ENCODE measurements around the gene ZNG1B.
"Not testable (repeated sequence)": the region's sequence is repeated elsewhere in the genome, so short reads cannot be mapped to it uniquely, and the experiment has no call there.

The ZNG1B gene

DNA sequence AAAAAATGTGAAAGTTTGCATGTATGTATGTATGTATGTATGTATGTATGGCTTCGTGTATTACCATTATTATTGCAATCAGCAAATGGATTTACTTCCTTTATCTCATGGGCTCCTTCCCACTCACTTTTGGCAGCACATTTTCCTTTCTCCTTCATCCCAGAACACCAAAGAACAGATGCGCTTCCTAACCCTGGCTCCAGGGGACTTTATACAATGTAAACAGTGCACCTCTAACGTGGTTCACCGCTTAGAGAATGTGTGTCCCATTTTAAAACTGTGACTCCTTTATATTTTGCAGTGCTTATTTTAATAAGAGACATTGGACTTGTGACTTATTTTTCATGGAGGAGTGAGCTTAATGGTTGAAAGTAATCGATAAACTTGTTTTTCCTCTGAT lies 90.6 kb downstream of the ZNG1B start:
- not testable (repeated sequence) for H3K4me3 ChIP-seq (ENCODE audit: low read depth in 1 of 2, low read length in 1 of 2); H3K27me3 ChIP-seq; H3K36me3 ChIP-seq; H3K27ac ChIP-seq; H3K4me1 ChIP-seq (ENCODE audit: control insufficient read depth in 1 of 2, insufficient read depth in 1 of 2, low read depth in 1 of 2, low read length in 1 of 2); H3K9me3 ChIP-seq

DNA sequence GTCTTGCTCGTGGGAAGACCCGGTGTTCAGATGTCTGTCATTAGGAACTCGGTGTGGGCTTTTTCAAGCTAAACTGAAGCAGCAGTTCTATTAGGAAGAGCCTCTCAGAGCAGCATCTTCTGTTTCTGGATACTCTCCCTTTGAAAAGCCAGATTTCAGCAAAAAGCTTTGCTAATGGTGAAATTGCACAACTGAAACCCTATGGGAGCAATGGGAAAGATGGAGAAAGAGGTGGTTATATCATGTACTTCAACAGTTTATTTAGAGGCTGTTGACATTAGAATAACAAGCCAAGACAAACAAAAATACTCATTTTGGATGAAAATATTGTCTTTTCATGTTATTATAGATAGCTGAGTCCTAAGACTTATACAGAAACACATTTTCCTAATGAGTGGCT lies 91.4 kb downstream of the ZNG1B start:
- not testable (repeated sequence) for H3K36me3 ChIP-seq; H3K27ac ChIP-seq; H3K4me1 ChIP-seq (ENCODE audit: control insufficient read depth in 1 of 2, insufficient read depth in 1 of 2, low read depth in 1 of 2, low read length in 1 of 2); H3K27me3 ChIP-seq; H3K4me3 ChIP-seq (ENCODE audit: low read depth in 1 of 2, low read length in 1 of 2); H3K9me3 ChIP-seq

DNA sequence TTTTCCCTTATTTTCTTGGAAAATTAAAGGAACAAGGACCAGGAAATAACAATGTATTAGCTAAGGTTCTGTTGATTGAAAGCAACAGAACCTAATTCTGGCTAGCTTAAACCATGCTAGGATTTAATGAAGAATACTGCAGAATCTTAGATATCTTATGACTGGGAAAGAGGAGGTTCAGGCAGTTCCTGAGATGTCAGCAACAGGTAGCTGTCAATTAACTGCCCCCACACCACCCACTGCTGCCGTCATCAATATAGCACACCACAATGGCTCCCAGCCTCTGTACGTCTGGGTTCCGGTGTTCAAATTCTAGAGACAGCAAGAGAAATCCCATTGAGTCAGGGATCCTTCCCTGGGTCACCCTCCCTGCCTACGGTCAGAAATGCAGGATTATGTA lies 95.5 kb downstream of the ZNG1B start:
- not testable (repeated sequence) for H3K27ac ChIP-seq; H3K4me3 ChIP-seq (ENCODE audit: low read depth in 1 of 2, low read length in 1 of 2); H3K36me3 ChIP-seq; H3K4me1 ChIP-seq (ENCODE audit: control insufficient read depth in 1 of 2, insufficient read depth in 1 of 2, low read depth in 1 of 2, low read length in 1 of 2); H3K9me3 ChIP-seq; H3K27me3 ChIP-seq

DNA sequence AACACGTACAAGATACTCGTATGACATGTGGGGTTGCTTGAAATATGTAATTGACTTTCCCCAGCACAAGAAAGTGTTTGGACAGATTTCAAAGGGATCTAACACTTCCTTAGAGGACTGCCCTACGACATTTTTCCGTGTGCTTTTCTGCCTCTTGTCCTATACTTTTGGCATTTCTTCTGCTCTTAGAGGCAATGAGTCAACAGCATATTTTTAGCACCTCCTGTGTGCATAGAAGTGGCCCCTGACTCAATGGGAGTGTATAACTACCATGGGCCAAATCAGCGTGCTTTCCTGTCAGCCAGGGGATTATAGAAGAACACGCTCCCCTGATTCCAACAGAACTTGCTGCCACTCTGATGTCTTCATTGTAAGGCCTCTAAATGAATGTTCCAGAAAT lies 99.1 kb downstream of the ZNG1B start:
- peaks cover 21% of the 10 kb centered on the region for H3K27me3 ChIP-seq
- H3K9me3 ChIP-seq; H3K4me1 ChIP-seq (ENCODE audit: control insufficient read depth in 1 of 2, insufficient read depth in 1 of 2, low read depth in 1 of 2, low read length in 1 of 2); H3K36me3 ChIP-seq; H3K27ac ChIP-seq; H3K4me3 ChIP-seq (ENCODE audit: low read depth in 1 of 2, low read length in 1 of 2): not testable (repeated sequence)

DNA sequence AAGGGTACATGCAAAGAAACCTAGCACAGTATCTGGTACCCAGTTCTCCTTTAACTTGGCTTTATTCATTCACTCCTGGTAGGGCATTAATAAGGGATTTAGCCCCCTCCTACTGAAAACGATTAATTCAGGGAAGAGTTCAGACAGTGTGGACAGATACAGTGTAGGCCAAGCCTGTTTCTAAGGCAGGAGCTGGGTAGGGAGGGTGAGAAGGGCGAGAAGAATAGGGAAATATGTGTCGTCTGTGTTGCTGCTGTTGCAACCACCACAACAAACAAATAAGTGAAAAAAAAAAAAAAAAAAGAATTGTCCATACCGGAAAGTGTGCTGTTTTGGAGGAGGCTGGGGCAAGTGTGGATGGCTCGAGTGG lies 103.3 kb downstream of the ZNG1B start:
- not testable (repeated sequence) for H3K27ac ChIP-seq; H3K4me3 ChIP-seq (ENCODE audit: low read depth in 1 of 2, low read length in 1 of 2); H3K36me3 ChIP-seq; H3K9me3 ChIP-seq
- H3K27me3 ChIP-seq, result peaks cover 42% of the 10 kb centered on the region
- peaks cover 5 to 11% of the 10 kb centered on the region in 2 experiments for H3K4me1 ChIP-seq (ENCODE audit: control insufficient read depth in 1 of 2, insufficient read depth in 1 of 2, low read depth in 1 of 2, low read length in 1 of 2)

DNA sequence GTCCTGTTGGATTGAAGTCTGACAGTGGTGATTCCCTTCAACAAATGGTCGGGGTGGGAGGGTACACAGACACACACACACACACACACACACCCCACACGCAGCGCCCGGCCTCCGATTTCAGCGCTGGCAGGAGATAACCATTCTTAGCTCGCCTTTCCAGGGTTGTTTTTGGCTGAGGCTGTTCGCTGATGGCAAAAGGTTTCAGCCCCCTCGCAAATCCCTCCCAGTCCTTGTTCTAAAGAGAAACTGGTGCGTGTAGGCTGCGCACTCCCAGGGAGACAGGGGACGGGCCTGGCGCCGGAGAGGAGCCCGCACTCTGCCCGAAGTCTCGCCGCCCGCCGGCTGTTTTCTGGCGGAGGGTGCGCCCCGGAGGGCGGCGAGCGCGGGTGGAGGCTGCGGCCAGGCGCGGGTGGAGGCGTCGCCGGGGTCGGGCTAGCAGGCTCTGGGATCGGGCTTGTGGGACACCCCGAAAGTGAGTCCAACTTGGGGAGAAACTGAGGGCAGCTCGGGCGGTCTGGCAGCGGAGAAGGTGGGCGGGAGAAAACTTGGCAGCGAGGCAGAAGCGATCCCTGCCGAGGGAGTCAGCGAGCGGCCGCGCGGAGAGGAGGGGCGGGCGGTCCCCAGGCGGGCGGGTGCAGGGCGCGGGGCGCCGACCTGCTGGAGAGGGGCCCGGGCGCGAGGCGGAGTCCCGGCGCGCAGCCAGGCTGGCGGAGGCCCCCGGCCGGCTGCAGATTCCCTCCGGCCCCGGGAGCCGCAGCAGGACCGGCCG lies 103.9 kb downstream of the ZNG1B start:
- peaks cover 42% of the 10 kb centered on the region for H3K27me3 ChIP-seq
- not testable (repeated sequence) for H3K27ac ChIP-seq, H3K9me3 ChIP-seq, H3K36me3 ChIP-seq
- H3K4me3 ChIP-seq (ENCODE audit: low read depth in 1 of 2, low read length in 1 of 2), result peak overlapping the region; percentile 17 to 63
- H3K4me1 ChIP-seq (ENCODE audit: control insufficient read depth in 1 of 2, insufficient read depth in 1 of 2, low read depth in 1 of 2, low read length in 1 of 2), result peaks cover 5 to 11% of the 10 kb centered on the region in 2 experiments

DNA sequence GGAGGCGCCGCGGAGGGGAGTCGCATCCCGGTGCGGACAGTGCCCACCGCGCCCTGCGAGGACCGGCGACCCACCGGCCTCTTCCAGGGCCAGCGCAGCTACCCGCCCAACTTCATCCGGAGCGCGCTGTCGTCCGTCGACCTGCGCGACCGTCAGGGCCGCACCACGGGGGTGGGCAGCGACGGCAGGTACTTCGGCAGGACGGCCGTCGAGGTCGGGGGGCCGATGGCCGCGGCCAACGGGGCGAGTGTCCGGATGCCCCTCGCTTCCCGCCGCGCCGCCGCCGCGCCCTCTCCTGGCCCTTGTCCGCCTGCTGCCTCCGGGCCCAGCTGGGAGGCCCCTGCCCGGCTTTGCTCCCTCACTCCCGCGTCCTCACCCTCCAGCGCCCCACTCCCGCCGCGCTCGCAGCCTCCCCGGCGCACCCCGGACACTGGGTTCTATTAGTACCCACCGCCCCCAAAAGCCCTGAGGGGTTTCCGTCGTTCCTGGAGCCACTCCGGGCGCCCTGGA lies 104.5 kb downstream of the ZNG1B start:
- H3K36me3 ChIP-seq, H3K9me3 ChIP-seq, H3K27ac ChIP-seq: not testable (repeated sequence)
- peaks cover 5 to 11% of the 10 kb centered on the region in 2 experiments for H3K4me1 ChIP-seq (ENCODE audit: control insufficient read depth in 1 of 2, insufficient read depth in 1 of 2, low read depth in 1 of 2, low read length in 1 of 2)
- peaks cover 42% of the 10 kb centered on the region for H3K27me3 ChIP-seq
- peak overlapping the region in 1 of 2 experiments; percentile 63 for H3K4me3 ChIP-seq (ENCODE audit: low read depth in 1 of 2, low read length in 1 of 2)

DNA sequence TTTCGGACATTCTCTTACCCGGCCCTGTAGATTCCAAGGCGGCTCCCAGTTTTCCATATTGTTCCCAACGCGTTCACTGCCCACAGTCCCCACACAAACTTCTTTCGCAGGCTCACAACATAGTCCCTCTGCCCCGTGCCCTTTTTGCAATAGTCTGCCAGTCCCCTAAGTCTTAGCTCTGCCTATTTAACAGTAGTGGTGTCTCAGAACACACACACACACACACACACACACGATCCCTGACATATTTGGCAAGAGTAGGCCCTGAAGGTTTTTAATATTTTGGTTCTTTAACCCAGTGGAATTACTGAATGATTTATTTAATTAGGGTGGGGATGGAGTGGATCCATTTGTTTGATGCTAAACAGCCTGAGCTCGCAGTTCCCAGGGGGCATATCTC lies 105.0 kb downstream of the ZNG1B start:
- H3K36me3 ChIP-seq; H3K4me3 ChIP-seq (ENCODE audit: low read depth in 1 of 2, low read length in 1 of 2); H3K9me3 ChIP-seq; H3K27ac ChIP-seq: not testable (repeated sequence)
- H3K27me3 ChIP-seq, result peaks cover 42% of the 10 kb centered on the region
- peaks cover 5 to 11% of the 10 kb centered on the region in 2 experiments for H3K4me1 ChIP-seq (ENCODE audit: control insufficient read depth in 1 of 2, insufficient read depth in 1 of 2, low read depth in 1 of 2, low read length in 1 of 2)

All from neutrophil (primary cell).